PC-9 (cell line): ENCODE results near the gene FXYD6. TPM values are rescaled to one million over a fixed set of nuclear protein-coding genes. Genes with fewer than 3 reads are reported as not detected.

Source experiments
- BruUV-seq: library from RNA; stranded (reverse); fragments of 400-500 nt; replicated peaks from 2 replicates; lab custom pipeline; 2021; lab: Mats Ljungman, UMichigan
- CTCF ChIA-PET: fragments of 300-600 bp; sonication (Branson Sonifier 250); formaldehyde crosslinking; loops from one replicate; lab custom pipeline; 2022; ENCODE audit warnings: antibody characterized with exemption; lab: Charles Lee
- POLR2A ChIA-PET: fragments of 300-600 bp; sonication (Branson Sonifier 250); formaldehyde crosslinking; loops from one replicate; lab custom pipeline; 2022; ENCODE audit warnings: antibody characterized with exemption; ENCODE audit not compliant: unreplicated experiment; lab: Charles Lee
- DNase-seq, 2 experiments: peaks; one replicate each; pipeline versions ENCODE4 v3.0.0 to v3.0.0-alpha.2; 2015 to 2022; ENCODE audit warnings: mixed read lengths in 1 of 2
- H2AFZ ChIP-seq: fragments of 200-600 bp; sonication (generic); 2 replicates; pipeline ENCODE4 v1.8.1; 2017; ENCODE audit warnings: antibody characterized with exemption
- H3F3A ChIP-seq: fragments of 200-600 bp; sonication (generic); 2 replicates; pipeline ENCODE4 v1.8.1; 2017; ENCODE audit warnings: antibody characterized with exemption, mild to moderate bottlenecking, low read depth; ENCODE audit not compliant: insufficient read depth
- H3K27ac ChIP-seq: fragments of 200-600 bp; sonication (generic); 2 replicates; pipeline ENCODE4 v1.6.1; 2016; ENCODE audit warnings: mixed run types
- H3K27me3 ChIP-seq: fragments of 200-600 bp; sonication (generic); 2 replicates; pipeline ENCODE4 v1.6.1; 2016; ENCODE audit warnings: low read depth, mixed run types; ENCODE audit not compliant: insufficient read depth
- H3K36me3 ChIP-seq: fragments of 200-600 bp; sonication (generic); 2 replicates; pipeline ENCODE4 v1.6.1; 2016; ENCODE audit warnings: low read depth, mixed run types
- H3K4me1 ChIP-seq: fragments of 200-600 bp; sonication (generic); replicated peaks from 2 replicates; pipeline ENCODE4 v1.6.1; 2016; ENCODE audit warnings: mixed run types; ENCODE audit not compliant: insufficient read depth
- H3K4me2 ChIP-seq: fragments of 200-600 bp; sonication (generic); 2 replicates; pipeline ENCODE4 v1.6.1; 2017; ENCODE audit warnings: mixed run types
- H3K4me3 ChIP-seq: fragments of 200-600 bp; sonication (generic); 2 replicates; pipeline ENCODE4 v1.6.1; 2016; ENCODE audit warnings: mixed run types
- H3K79me2 ChIP-seq: fragments of 200-600 bp; sonication (generic); 2 replicates; pipeline ENCODE4 v1.6.1; 2017; ENCODE audit warnings: low read depth, mixed run types
- H3K9me2 ChIP-seq: fragments of 200-600 bp; sonication (generic); 2 replicates; pipeline ENCODE4 v1.8.1; 2017; ENCODE audit warnings: mild to moderate bottlenecking; ENCODE audit not compliant: insufficient read depth
- H3K9me3 ChIP-seq: fragments of 200-600 bp; sonication (generic); 2 replicates; pipeline ENCODE4 v1.8.1; 2016; ENCODE audit warnings: low read depth; ENCODE audit not compliant: insufficient read depth
- H4K20me1 ChIP-seq: fragments of 200-600 bp; sonication (generic); 2 replicates; pipeline ENCODE4 v1.8.1; 2017; ENCODE audit not compliant: insufficient read depth
- CTCF ChIP-seq: fragments of 200-600 bp; sonication (generic); conservative IDR thresholded peaks from 2 replicates; pipeline ENCODE4 v1.6.1; 2017; ENCODE audit warnings: mixed run types, antibody characterized with exemption, mild to moderate bottlenecking, moderate library complexity
- EZH2 ChIP-seq: fragments of 200-600 bp; sonication (generic); IDR thresholded peaks from 2 replicates; pipeline ENCODE4 v1.8.0; 2017; ENCODE audit warnings: antibody characterized with exemption, low read depth
- intact Hi-C: fragments of 100-400 bp; cut with micrococcal nuclease; formaldehyde crosslinking; loops from one replicate; pipeline ENCODE4 v1.10.0; 2022; ENCODE audit not compliant: unreplicated experiment
- total RNA-seq: library from RNA; stranded (reverse); gene quantifications from 2 replicates; pipeline ENCODE4 v1.2.3, GENCODE V29; 2021

FXYD6 gene
- total RNA-seq, 1 experiment from 2014 or later = 0.20 TPM

- Histone ChIP-seq H3K79me2 (no peaks in the 10 kb centered on the region), H3K4me2 (no peak overlapping the region), H3K27ac (no peak overlapping the region), H2AFZ (no peak overlapping the region), H3K9me3 (no peaks in the 10 kb centered on the region), H4K20me1 (no peaks in the 10 kb centered on the region), H3K4me1 (no peaks in the 10 kb centered on the region), H3K27me3 (no peaks in the 10 kb centered on the region), H3F3A (peaks cover 2% of the 10 kb centered on the region; the same call in 1 of the 2 replicates), H3K4me3 (no peak overlapping the region), H3K36me3 (no peaks in the 10 kb centered on the region), H3K9me2 (no peaks in the 10 kb centered on the region)
- ChIA-PET CTCF (no interaction called here), POLR2A (no interaction called here)
- intact Hi-C loops = no loop called here
- BruUV-seq = no TSS peak
- TF ChIP-seq CTCF (no peak), EZH2 (no peak)
- DNase-seq = no peak
Observed at GRCh38 chr11:117901601-117902000, 25.1 kb upstream of the FXYD6 start.

GRCh38 chr11:117900720-117901440, 24.4 kb upstream of the FXYD6 start:
- H4K20me1 ChIP-seq = no peaks in the 10 kb centered on the region
- H3K9me2 ChIP-seq = no peaks in the 10 kb centered on the region
- ChIA-PET CTCF (no interaction called here), POLR2A (no interaction called here)
- H3K4me2 ChIP-seq = no peak overlapping the region
- DNase-seq = no peak
- H3K4me3 ChIP-seq = no peak overlapping the region
- intact Hi-C loops = no loop called here
- no peaks in the 10 kb centered on the region for H3K9me3 ChIP-seq
- H3K4me1 ChIP-seq = no peaks in the 10 kb centered on the region
- H3F3A ChIP-seq = no peaks in the 10 kb centered on the region
- BruUV-seq = no TSS peak
- H2AFZ ChIP-seq = no peak overlapping the region
- TF ChIP-seq EZH2 (no peak), CTCF (no peak)
- no peaks in the 10 kb centered on the region for H3K27me3 ChIP-seq
- H3K27ac ChIP-seq = no peak overlapping the region
- H3K36me3 ChIP-seq = no peaks in the 10 kb centered on the region
- H3K79me2 ChIP-seq = no peaks in the 10 kb centered on the region

- ChIA-PET CTCF (no interaction called here), POLR2A (interaction anchor here (0.6 kb wide), 1 partner anchor 282 kb away, joined by 4 read pairs; no protein-coding TSS in a partner anchor)
- intact Hi-C loops = no loop called here
- Histone ChIP-seq H2AFZ (no peak overlapping the region), H3K9me3 (no peaks in the 10 kb centered on the region), H3K27me3 (no peaks in the 10 kb centered on the region), H3K27ac (no peak overlapping the region), H3K9me2 (no peaks in the 10 kb centered on the region), H3F3A (no peaks in the 10 kb centered on the region), H3K4me2 (no peak overlapping the region), H3K4me1 (no peaks in the 10 kb centered on the region), H4K20me1 (no peaks in the 10 kb centered on the region), H3K79me2 (no peaks in the 10 kb centered on the region), H3K4me3 (no peak overlapping the region), H3K36me3 (no peaks in the 10 kb centered on the region)
- DNase-seq = no peak
- BruUV-seq = no TSS peak
- TF ChIP-seq EZH2 (no peak), CTCF (no peak)
Observed at GRCh38 chr11:117900121-117900648, 23.7 kb upstream of the FXYD6 start.
